CD4-positive, alpha-beta memory T cell (primary cell): Measurements from ENCODE around the gene MSI2. TPM values are rescaled to one million over a fixed set of nuclear protein-coding genes. Genes with fewer than 3 reads are reported as not detected.

Source experiments
- CTCF ChIA-PET: fragments of 350-600 bp; sonication (Branson Sonifier 250); formaldehyde crosslinking; loops from one replicate; lab custom pipeline; 2021; ENCODE audit warnings: inconsistent platforms; ENCODE audit not compliant: partially characterized antibody; lab: Charles Lee
- POLR2A ChIA-PET: fragments of 350-600 bp; sonication (Branson Sonifier 250); formaldehyde crosslinking; loops from one replicate; lab custom pipeline; 2021; ENCODE audit not compliant: partially characterized antibody; lab: Charles Lee
- DNase-seq, 5 donors: peaks; one replicate each; pipeline versions ENCODE4 v3.0.0 to v3.0.0-alpha.2; 2020 to 2022; ENCODE audit warnings: mixed read lengths in 1 of 5
- H3K27ac ChIP-seq: one replicate; pipeline ENCODE4 v1.7.0; 2013; ENCODE audit warnings: low read depth, low read length
- H3K27me3 ChIP-seq: 2 replicates; pipeline ENCODE4 v1.7.0; 2013; ENCODE audit warnings: mild to moderate bottlenecking, low read length, moderate library complexity; ENCODE audit not compliant: insufficient read depth
- H3K36me3 ChIP-seq: 2 replicates; pipeline ENCODE4 v1.7.0; 2013; ENCODE audit warnings: mild to moderate bottlenecking, low read length, moderate library complexity; ENCODE audit not compliant: insufficient read depth
- H3K4me1 ChIP-seq: 2 replicates; pipeline ENCODE4 v1.7.0; 2013; ENCODE audit warnings: mild to moderate bottlenecking, low read length, moderate library complexity; ENCODE audit not compliant: insufficient read depth
- H3K4me3 ChIP-seq, 2 donors: one replicate each; pipeline ENCODE4 v1.7.0; 2013; ENCODE audit warnings: low read length in 2 of 2, mild to moderate bottlenecking in 1 of 2
- H3K9me3 ChIP-seq, 2 donors: one replicate each; pipeline ENCODE4 v1.7.0; 2013; ENCODE audit warnings: low read length in 2 of 2, control low read depth in 1 of 2; ENCODE audit not compliant: control insufficient read depth in 1 of 2
- H3K27ac Mint-ChIP-seq, 7 donors: one replicate each; pipeline ENCODE4 v1.8.0; 2020 to 2021; ENCODE audit warnings: mixed read lengths in 7 of 7, mild to moderate bottlenecking in 6 of 7, inconsistent platforms in 3 of 7, moderate library complexity in 3 of 7
- H3K27me3 Mint-ChIP-seq, 2 donors: one replicate each; pipeline ENCODE4 v1.8.0; 2020 to 2021; ENCODE audit warnings: mixed read lengths in 2 of 2
- H3K36me3 Mint-ChIP-seq, 2 donors: one replicate each; pipeline ENCODE4 v1.8.0; 2020 to 2021; ENCODE audit warnings: mixed read lengths in 2 of 2, inconsistent platforms in 1 of 2, mild to moderate bottlenecking in 1 of 2
- H3K4me1 Mint-ChIP-seq, 4 donors: one replicate each; pipeline ENCODE4 v1.8.0; 2020 to 2021; ENCODE audit warnings: mixed read lengths in 4 of 4, mild to moderate bottlenecking in 1 of 4
- H3K4me3 Mint-ChIP-seq, 8 donors: one replicate each; pipeline ENCODE4 v1.8.0; 2020 to 2021; ENCODE audit warnings: mixed read lengths in 8 of 8, mild to moderate bottlenecking in 7 of 8, moderate library complexity in 6 of 8, inconsistent platforms in 3 of 8
- H3K9me3 Mint-ChIP-seq, 8 donors: one replicate each; pipeline ENCODE4 v1.8.0; 2020 to 2021; ENCODE audit warnings: mixed read lengths in 8 of 8, mild to moderate bottlenecking in 5 of 8, inconsistent platforms in 3 of 8, moderate library complexity in 1 of 8
- intact Hi-C: fragments of 100-400 bp; cut with micrococcal nuclease; formaldehyde crosslinking; loops from one replicate; pipeline ENCODE4 v1.15.1; 2023
- polyA plus RNA-seq, 2 donors: library from polyadenylated mRNA; unstranded; fragments of 300-500 nt; fragmentation: Illumina TruSeq; gene quantifications; one replicate each; pipeline ENCODE4 v1.2.3, GENCODE V29; 2021
- total RNA-seq, 2 experiments: library from RNA; stranded (reverse); gene quantifications; one replicate each; pipeline ENCODE4 v1.2.3, GENCODE V29; 2021

MSI2 gene
- total and polyA plus RNA-seq, 4 experiments from 2014 or later = 2.1 to 110 (median 55.3) TPM

DNA sequence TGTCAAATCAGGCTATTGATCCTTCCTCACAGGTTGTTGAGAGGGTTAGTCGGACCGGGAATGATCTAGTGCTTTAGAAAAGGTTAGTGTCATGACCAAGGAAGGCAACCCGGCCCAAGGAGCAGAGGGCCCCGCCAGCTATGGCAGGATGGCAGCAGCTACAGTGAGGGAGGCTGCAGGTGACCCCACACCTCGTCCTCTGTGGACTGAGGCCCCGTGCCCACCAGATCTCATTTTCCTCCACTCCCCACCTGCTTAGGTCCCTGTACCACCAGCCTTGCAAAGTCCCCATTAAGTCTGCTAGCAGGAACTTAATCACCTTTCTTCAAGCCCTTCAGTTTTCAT lies 381.3 kb downstream of the MSI2 start:
- peaks cover 0 to 5% (median 0%) of the 10 kb centered on the region in 8 donors for H3K9me3 Mint-ChIP-seq
- Histone ChIP-seq H3K36me3 (no peaks in the 10 kb centered on the region), H3K9me3 (no peaks in the 10 kb centered on the region), H3K27me3 (no peaks in the 10 kb centered on the region), H3K4me3 (no peak overlapping the region), H3K4me1 (no peaks in the 10 kb centered on the region), H3K27ac (no peak overlapping the region)
- intact Hi-C loops = no loop called here
- peaks cover 29 to 46% of the 10 kb centered on the region in 2 donors for H3K36me3 Mint-ChIP-seq
- ChIA-PET POLR2A (interaction anchor here (1.1 kb wide), 1 partner anchor 37 kb away, joined by 4 read pairs; no protein-coding TSS in a partner anchor), CTCF (interaction anchor here (1.1 kb wide), 1 partner anchor 34 kb away, joined by 3 read pairs; no protein-coding TSS in a partner anchor)
- DNase-seq = no peak
- no peak overlapping the region for H3K4me3 Mint-ChIP-seq
- H3K27ac Mint-ChIP-seq = peak overlapping the region in 2 of 7 donors; percentile 57 to 59
- H3K4me1 Mint-ChIP-seq = peaks cover 2 to 14% (median 5%) of the 10 kb centered on the region in 4 donors
- no peaks in the 10 kb centered on the region for H3K27me3 Mint-ChIP-seq

GRCh38 chr17:57638284-57638683 lies 382.0 kb downstream of the MSI2 start:
- intact Hi-C loops = no loop called here
- H3K4me3 Mint-ChIP-seq = no peak overlapping the region
- peaks cover 0 to 5% (median 0%) of the 10 kb centered on the region in 8 donors for H3K9me3 Mint-ChIP-seq
- Histone ChIP-seq H3K27me3 (no peaks in the 10 kb centered on the region), H3K27ac (no peak overlapping the region), H3K4me1 (no peaks in the 10 kb centered on the region), H3K4me3 (no peak overlapping the region), H3K36me3 (no peaks in the 10 kb centered on the region), H3K9me3 (no peaks in the 10 kb centered on the region)
- ChIA-PET CTCF (no interaction called here), POLR2A (no interaction called here)
- no peaks in the 10 kb centered on the region for H3K27me3 Mint-ChIP-seq
- peaks cover 24 to 40% of the 10 kb centered on the region in 2 donors for H3K36me3 Mint-ChIP-seq
- no peak for DNase-seq
- H3K27ac Mint-ChIP-seq = peak overlapping the region in 3 of 7 donors; percentile 10 to 62 (median 36)
- peaks cover 2 to 14% (median 5%) of the 10 kb centered on the region in 4 donors for H3K4me1 Mint-ChIP-seq

- peak overlapping the region in 1 of 7 donors; percentile 37 for H3K27ac Mint-ChIP-seq
- peaks cover 3 to 14% (median 7%) of the 10 kb centered on the region in 4 donors for H3K4me1 Mint-ChIP-seq
- DNase-seq = no peak
- intact Hi-C loops = no loop called here
- Histone ChIP-seq H3K27me3 (no peaks in the 10 kb centered on the region), H3K4me3 (no peak overlapping the region), H3K4me1 (no peaks in the 10 kb centered on the region), H3K36me3 (no peaks in the 10 kb centered on the region), H3K27ac (no peak overlapping the region), H3K9me3 (no peaks in the 10 kb centered on the region)
- POLR2A ChIA-PET = no interaction called here
- no peaks in the 10 kb centered on the region for H3K27me3 Mint-ChIP-seq
- CTCF ChIA-PET = no interaction called here
- peaks cover 0 to 5% (median 0%) of the 10 kb centered on the region in 8 donors for H3K9me3 Mint-ChIP-seq
- H3K4me3 Mint-ChIP-seq = no peak overlapping the region
- peaks cover 19 to 35% of the 10 kb centered on the region in 2 donors for H3K36me3 Mint-ChIP-seq
These were observed 383.1 kb downstream of the MSI2 start for GRCh38 chr17:57639381-57639780.

DNA sequence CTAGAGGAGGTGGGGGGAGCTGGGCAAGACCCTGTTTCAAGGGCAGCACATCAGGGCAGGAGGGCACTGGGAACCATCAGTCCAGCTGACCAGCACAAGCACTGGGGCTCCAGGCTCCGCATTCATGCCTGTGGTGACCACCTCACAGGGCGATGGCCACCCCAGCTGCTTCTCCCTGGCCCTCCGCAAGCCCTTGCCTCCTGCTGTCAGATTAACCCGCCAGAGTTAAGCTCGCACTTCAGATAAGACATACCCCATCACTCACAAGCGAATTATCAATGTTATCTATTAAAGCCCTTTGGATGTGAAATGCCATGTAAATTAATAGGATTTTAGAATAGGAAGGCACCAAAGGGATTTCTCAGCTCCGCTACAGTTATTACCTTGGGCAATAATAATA lies 383.8 kb downstream of the MSI2 start:
- Mint-ChIP-seq H3K4me3 (no peak overlapping the region), H3K27me3 (no peaks in the 10 kb centered on the region), H3K4me1 (peaks cover 3 to 14% (median 7%) of the 10 kb centered on the region in 4 donors), H3K27ac (peak overlapping the region in 2 of 7 donors; percentile 37 to 59), H3K36me3 (peaks cover 17 to 31% of the 10 kb centered on the region in 2 donors), H3K9me3 (peaks cover 0 to 4% (median 0%) of the 10 kb centered on the region in 8 donors)
- ChIA-PET POLR2A (no interaction called here), CTCF (interaction anchor here (1.2 kb wide), 1 partner anchor 32 kb away, joined by 3 read pairs; no protein-coding TSS in a partner anchor)
- intact Hi-C loops = no loop called here
- DNase-seq = no peak
- H3K4me1 ChIP-seq = no peaks in the 10 kb centered on the region
- no peaks in the 10 kb centered on the region for H3K9me3 ChIP-seq
- H3K4me3 ChIP-seq = no peak overlapping the region
- H3K36me3 ChIP-seq = no peaks in the 10 kb centered on the region
- no peaks in the 10 kb centered on the region for H3K27me3 ChIP-seq
- H3K27ac ChIP-seq = no peak overlapping the region

- Mint-ChIP-seq H3K9me3 (peaks cover 0 to under 1% (median 0%) of the 10 kb centered on the region in 8 donors), H3K27ac (peak overlapping the region in 2 of 7 donors; percentile 0 to 51), H3K36me3 (peaks cover 17 to 23% of the 10 kb centered on the region in 2 donors), H3K27me3 (no peaks in the 10 kb centered on the region), H3K4me3 (no peak overlapping the region), H3K4me1 (peaks cover 3 to 18% (median 6%) of the 10 kb centered on the region in 4 donors)
- H3K27ac ChIP-seq = no peak overlapping the region
- no peak overlapping the region for H3K4me3 ChIP-seq
- intact Hi-C loops = no loop called here
- no peaks in the 10 kb centered on the region for H3K9me3 ChIP-seq
- H3K36me3 ChIP-seq = no peaks in the 10 kb centered on the region
- no peak for DNase-seq
- H3K27me3 ChIP-seq = no peaks in the 10 kb centered on the region
- CTCF ChIA-PET = no interaction called here
- H3K4me1 ChIP-seq = no peaks in the 10 kb centered on the region
- POLR2A ChIA-PET = no interaction called here
These were observed 385.4 kb downstream of the MSI2 start for GRCh38 chr17:57641761-57642160.

GRCh38 chr17:57643062-57643461 lies 386.7 kb downstream of the MSI2 start:
- Histone ChIP-seq H3K4me1 (no peaks in the 10 kb centered on the region), H3K27ac (no peak overlapping the region), H3K9me3 (no peaks in the 10 kb centered on the region), H3K27me3 (no peaks in the 10 kb centered on the region), H3K36me3 (no peaks in the 10 kb centered on the region), H3K4me3 (no peak overlapping the region)
- ChIA-PET POLR2A (no interaction called here), CTCF (interaction anchor here (1.1 kb wide), 1 partner anchor 28 kb away, joined by 3 read pairs; no protein-coding TSS in a partner anchor)
- no peaks in the 10 kb centered on the region for H3K27me3 Mint-ChIP-seq
- H3K36me3 Mint-ChIP-seq = peaks cover 13 to 14% of the 10 kb centered on the region in 2 donors
- intact Hi-C loops = no loop called here
- H3K4me1 Mint-ChIP-seq = peaks cover 3 to 8% (median 5%) of the 10 kb centered on the region in 4 donors
- H3K9me3 Mint-ChIP-seq = no peaks in the 10 kb centered on the region
- no peak overlapping the region for H3K27ac Mint-ChIP-seq
- H3K4me3 Mint-ChIP-seq = no peak overlapping the region
- no peak for DNase-seq

DNA sequence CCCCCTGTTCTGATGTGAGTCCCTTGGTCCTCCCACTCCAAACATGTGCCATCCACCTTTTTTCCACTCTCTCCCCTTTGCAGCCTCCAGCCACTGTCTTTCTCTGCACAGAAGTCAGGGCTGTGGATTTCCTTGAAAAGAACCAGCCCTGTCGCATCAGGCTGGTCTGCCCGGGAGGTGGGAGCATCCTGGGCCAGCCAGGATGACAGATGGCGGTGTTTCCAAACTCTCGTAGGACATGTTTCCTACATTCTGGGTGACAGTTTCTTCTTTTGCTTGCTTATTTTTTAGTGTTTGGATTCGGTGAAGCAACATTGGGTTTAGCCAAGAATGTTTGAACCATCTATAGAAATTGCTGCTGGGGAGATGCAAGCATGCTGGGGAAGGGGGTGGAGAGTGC lies 388.0 kb downstream of the MSI2 start:
- intact Hi-C loops = no loop called here
- Histone ChIP-seq H3K4me3 (no peak overlapping the region), H3K9me3 (no peaks in the 10 kb centered on the region), H3K27ac (no peak overlapping the region), H3K4me1 (no peaks in the 10 kb centered on the region), H3K36me3 (no peaks in the 10 kb centered on the region), H3K27me3 (no peaks in the 10 kb centered on the region)
- H3K4me1 Mint-ChIP-seq = peaks cover 3 to 8% (median 5%) of the 10 kb centered on the region in 4 donors
- peaks cover 10 to 14% of the 10 kb centered on the region in 2 donors for H3K36me3 Mint-ChIP-seq
- H3K4me3 Mint-ChIP-seq = no peak overlapping the region
- CTCF ChIA-PET = no interaction called here
- H3K27ac Mint-ChIP-seq = peak overlapping the region in 3 of 7 donors; percentile 43 to 78 (median 70)
- no peak for DNase-seq
- H3K9me3 Mint-ChIP-seq = no peaks in the 10 kb centered on the region
- no peaks in the 10 kb centered on the region for H3K27me3 Mint-ChIP-seq
- POLR2A ChIA-PET = no interaction called here
